Activated T-helper 9 cell treated with anti-CD3 and anti-CD28 coated beads, Interleukin-2, amount 50 U/mL, for 16 hours (primary cell): Measurements from ENCODE around the gene PTPRU.
"Not testable (repeated sequence)": the region's sequence is repeated elsewhere in the genome, so short reads cannot be mapped to it uniquely, and the experiment has no call there.

ENCODE experiments used
- DNase-seq: peaks from one replicate; pipeline ENCODE4 v3.0.0-alpha.2; 2020; ENCODE audit warnings: low read depth

Gene PTPRU

DNA sequence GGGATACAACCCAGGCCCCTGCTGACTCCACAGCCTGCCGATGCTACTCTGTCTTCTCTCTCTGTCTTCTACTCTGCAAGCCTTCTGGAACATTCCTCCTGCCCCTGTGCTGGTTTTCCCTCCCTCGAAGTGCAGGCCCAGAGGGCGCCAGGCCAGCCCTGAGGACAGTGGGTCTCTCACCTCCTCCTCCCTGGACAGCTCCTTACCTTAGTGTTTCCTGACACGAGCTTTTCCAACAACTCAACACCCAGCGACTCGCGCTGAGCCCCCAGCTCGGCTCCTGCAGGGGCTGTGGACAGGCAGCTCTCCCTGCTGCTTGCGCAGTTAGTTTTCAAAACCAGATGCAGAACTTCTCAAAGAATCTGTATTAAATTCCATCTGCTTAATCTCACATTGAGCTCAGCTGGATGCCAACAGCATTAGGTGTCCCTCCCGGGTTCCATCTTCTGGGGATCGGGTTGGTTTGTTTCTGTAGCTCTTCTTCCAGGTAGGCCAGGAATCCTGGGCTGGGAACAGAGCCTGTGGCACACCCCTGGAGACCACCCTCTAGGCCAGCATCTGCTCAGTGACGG is 54.2 kb downstream of the PTPRU start:
- DNase-seq: no peak

- DNase-seq: no peak
Measured at GRCh38 chr1:29291756-29292155, 55.4 kb downstream of the PTPRU start.

- DNase-seq: no peak
Measured at GRCh38 chr1:29292344-29292743, 56.0 kb downstream of the PTPRU start.

DNA sequence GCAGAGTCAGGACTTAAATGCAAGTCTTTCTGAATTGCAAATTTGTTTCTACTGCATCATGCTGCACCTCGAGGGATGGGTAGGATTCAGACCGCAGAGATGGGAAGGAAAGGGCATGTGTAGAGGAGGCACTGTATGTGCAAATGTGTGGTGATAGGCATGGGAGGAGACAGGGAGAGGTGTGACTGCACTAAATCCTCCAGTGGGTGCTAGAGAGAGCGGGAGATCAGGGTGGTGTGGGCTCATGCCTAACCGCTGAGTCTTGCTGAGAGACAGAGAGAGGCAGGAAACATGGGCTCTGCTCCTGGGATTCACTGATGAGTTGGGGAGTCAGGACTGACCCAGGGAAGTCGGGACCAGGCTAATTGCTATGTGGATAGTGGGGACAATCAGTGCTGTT is 61.1 kb downstream of the PTPRU start:
- no peak for DNase-seq

DNA sequence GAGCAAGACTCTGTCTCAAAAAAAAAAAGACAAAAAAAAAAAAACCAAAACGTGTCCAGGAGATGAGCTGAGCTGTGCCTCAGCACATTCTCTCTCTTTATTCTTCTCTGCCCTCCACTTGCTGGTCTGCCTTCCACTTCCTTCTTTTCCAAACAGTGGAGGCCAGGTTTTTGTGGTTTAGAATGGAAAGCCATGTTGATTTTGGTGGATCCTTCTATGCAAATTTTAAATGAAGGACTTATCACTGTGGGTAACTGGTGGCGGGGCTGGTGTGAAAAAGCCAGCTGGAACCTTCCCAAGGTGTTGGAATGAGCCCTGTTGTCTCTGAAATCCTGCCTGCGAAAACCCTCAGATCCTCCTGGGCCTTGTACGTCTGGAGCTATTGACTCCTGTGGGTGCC is 61.9 kb downstream of the PTPRU start:
- DNase-seq: no peak

GRCh38 chr1:29299446-29299845 is 63.1 kb downstream of the PTPRU start:
- no peak for DNase-seq

GRCh38 chr1:29301732-29302131 is 65.4 kb downstream of the PTPRU start:
- not testable (repeated sequence) for DNase-seq

GRCh38 chr1:29303201-29304024 is 67.1 kb downstream of the PTPRU start:
- DNase-seq: no peak

- DNase-seq: no peak
Measured at GRCh38 chr1:29304025-29304684, 67.8 kb downstream of the PTPRU start.

- no peak for DNase-seq
Measured at GRCh38 chr1:29305943-29306342, 69.6 kb downstream of the PTPRU start.

- DNase-seq: no peak
Measured at GRCh38 chr1:29306471-29307140, 70.3 kb downstream of the PTPRU start.

GRCh38 chr1:29309075-29309474 is 72.8 kb downstream of the PTPRU start:
- no peak for DNase-seq

DNA sequence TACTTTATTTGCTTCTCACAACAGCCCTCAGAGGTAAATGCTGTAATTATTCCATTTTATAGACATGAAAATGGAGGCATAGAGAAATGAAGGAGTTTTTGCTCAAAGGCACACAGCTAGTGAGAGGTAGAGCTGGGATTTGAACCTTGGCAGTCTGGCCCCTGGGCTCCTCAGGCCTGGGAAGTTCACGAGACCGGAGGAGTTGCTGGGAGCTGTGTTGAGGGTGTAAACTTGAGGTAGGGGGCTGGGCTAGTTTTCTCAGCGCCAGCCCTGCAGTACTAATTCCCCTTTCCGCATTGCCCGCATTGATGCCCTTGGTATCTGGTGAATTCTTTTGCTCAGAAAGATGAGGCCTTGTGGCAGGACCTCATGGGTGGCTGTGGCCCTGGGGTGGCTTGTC is 73.3 kb downstream of the PTPRU start:
- no peak for DNase-seq

- no peak for DNase-seq
Measured at GRCh38 chr1:29310616-29311180, 74.4 kb downstream of the PTPRU start.

- DNase-seq: no peak
Measured at GRCh38 chr1:29311352-29312030, 75.2 kb downstream of the PTPRU start.

GRCh38 chr1:29312469-29313461 is 76.4 kb downstream of the PTPRU start:
- DNase-seq: no peak

- DNase-seq: not testable (repeated sequence)
Measured at GRCh38 chr1:29314685-29315084, 78.4 kb downstream of the PTPRU start.

DNA sequence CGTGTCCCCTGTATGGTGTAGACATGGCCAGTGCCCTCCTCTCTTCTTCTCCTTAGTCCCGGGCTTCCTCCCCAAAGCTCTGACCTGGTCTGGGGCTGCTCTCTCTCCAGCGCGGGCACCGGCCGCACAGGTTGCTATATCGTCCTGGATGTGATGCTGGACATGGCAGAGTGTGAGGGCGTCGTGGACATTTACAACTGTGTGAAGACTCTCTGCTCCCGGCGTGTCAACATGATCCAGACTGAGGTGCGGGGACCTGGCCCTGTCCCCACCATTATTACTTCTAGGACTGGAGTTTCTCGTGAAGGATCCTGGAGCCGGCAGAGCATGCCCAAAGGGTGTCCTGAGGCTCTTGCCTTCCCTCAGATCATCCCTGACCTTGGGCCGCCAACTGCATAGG is 78.9 kb downstream of the PTPRU start:
- DNase-seq: no peak

GRCh38 chr1:29315876-29316275 is 79.6 kb downstream of the PTPRU start:
- no peak for DNase-seq

GRCh38 chr1:29317063-29317915 is 81.0 kb downstream of the PTPRU start:
- DNase-seq: no peak
